Neural cell (in vitro differentiated cells): ENCODE results near the gene MRNIP.

Experiments
- CTCF ChIP-seq: fragments of 450-650 bp; IDR thresholded peaks from 2 replicates; pipeline ENCODE4 v1.5.1; 2014; ENCODE audit warnings: antibody characterized with exemption, mild to moderate bottlenecking, moderate library complexity; ENCODE audit not compliant: poor library complexity, severe bottlenecking
- EP300 ChIP-seq: fragments of 450-650 bp; conservative IDR thresholded peaks from 2 replicates; pipeline ENCODE4 v1.6.1; 2014; ENCODE audit warnings: antibody characterized with exemption, mild to moderate bottlenecking, moderate library complexity; ENCODE audit not compliant: poor library complexity, severe bottlenecking
- EZH2 ChIP-seq: fragments of 200-600, 300-800 bp; shearing (Covaris generic), sonication (generic); IDR thresholded peaks from 2 replicates; pipeline ENCODE4 v1.6.1; 2014; ENCODE audit warnings: antibody characterized with exemption, low read length, borderline replicate concordance, mild to moderate bottlenecking; ENCODE audit not compliant: insufficient read depth, poor library complexity, severe bottlenecking
- MXI1 ChIP-seq: fragments of 450-650 bp; conservative IDR thresholded peaks from 2 replicates; pipeline ENCODE4 v1.6.1; 2014; ENCODE audit warnings: antibody characterized with exemption, mild to moderate bottlenecking; ENCODE audit not compliant: poor library complexity, severe bottlenecking
- POLR2AphosphoS5 ChIP-seq: IDR thresholded peaks from 2 replicates; pipeline ENCODE4 v1.6.1; 2012
- RAD21 ChIP-seq: fragments of 450-650 bp; conservative IDR thresholded peaks from 2 replicates; pipeline ENCODE4 v1.6.1; 2014; ENCODE audit warnings: antibody characterized with exemption, mild to moderate bottlenecking, moderate library complexity
- REST ChIP-seq: IDR thresholded peaks from 2 replicates; pipeline ENCODE4 v1.6.1; 2012; ENCODE audit warnings: borderline replicate concordance
- SMC3 ChIP-seq: fragments of 450-650 bp; conservative IDR thresholded peaks from 2 replicates; pipeline ENCODE4 v1.6.1; 2014; ENCODE audit warnings: antibody characterized with exemption, mild to moderate bottlenecking, moderate library complexity; ENCODE audit not compliant: poor library complexity
- TAF1 ChIP-seq: IDR thresholded peaks from 2 replicates; pipeline ENCODE4 v1.6.1; 2012; ENCODE audit warnings: low read depth

- no peak for TF ChIP-seq EZH2
- no peak for TF ChIP-seq CTCF
- TF ChIP-seq RAD21, result no peak
- TF ChIP-seq POLR2AphosphoS5, result no peak
- TF ChIP-seq REST, result no peak
- no peak for TF ChIP-seq EP300
- TF ChIP-seq MXI1, result no peak
- no peak for TF ChIP-seq SMC3
- TF ChIP-seq TAF1, result no peak
These were observed 63.4 kb downstream of the MRNIP start for GRCh38 chr5:179795049-179795862.
